Activated naive CD8-positive, alpha-beta T cell treated with anti-CD3 and anti-CD28 coated beads, Interleukin-2, amount 50 U/mL, for 24 hours (primary cell): ENCODE results near the gene SPRED2.

Experiments used
- ATAC-seq: fragments of 150-1000 bp; cut with Tn5 transposase; one replicate; pipeline ENCODE4 v1.10.0; 2021
- DNase-seq: peaks from one replicate; pipeline ENCODE4 v3.0.0; 2021
- H3K27ac Mint-ChIP-seq: one replicate; pipeline ENCODE4 v1.8.0; 2021; ENCODE audit warnings: mild to moderate bottlenecking, mixed read lengths
- H3K27me3 Mint-ChIP-seq: one replicate; pipeline ENCODE4 v1.8.0; 2021; ENCODE audit warnings: mixed read lengths
- H3K36me3 Mint-ChIP-seq: one replicate; pipeline ENCODE4 v1.8.0; 2021; ENCODE audit warnings: low read depth, mixed read lengths
- H3K4me1 Mint-ChIP-seq: one replicate; pipeline ENCODE4 v1.8.0; 2021; ENCODE audit warnings: mixed read lengths
- H3K4me3 Mint-ChIP-seq: one replicate; pipeline ENCODE4 v1.8.0; 2021; ENCODE audit warnings: mild to moderate bottlenecking, moderate library complexity, mixed read lengths
- H3K9me3 Mint-ChIP-seq: one replicate; pipeline ENCODE4 v1.8.0; 2021; ENCODE audit warnings: mixed read lengths

The SPRED2 gene

DNA sequence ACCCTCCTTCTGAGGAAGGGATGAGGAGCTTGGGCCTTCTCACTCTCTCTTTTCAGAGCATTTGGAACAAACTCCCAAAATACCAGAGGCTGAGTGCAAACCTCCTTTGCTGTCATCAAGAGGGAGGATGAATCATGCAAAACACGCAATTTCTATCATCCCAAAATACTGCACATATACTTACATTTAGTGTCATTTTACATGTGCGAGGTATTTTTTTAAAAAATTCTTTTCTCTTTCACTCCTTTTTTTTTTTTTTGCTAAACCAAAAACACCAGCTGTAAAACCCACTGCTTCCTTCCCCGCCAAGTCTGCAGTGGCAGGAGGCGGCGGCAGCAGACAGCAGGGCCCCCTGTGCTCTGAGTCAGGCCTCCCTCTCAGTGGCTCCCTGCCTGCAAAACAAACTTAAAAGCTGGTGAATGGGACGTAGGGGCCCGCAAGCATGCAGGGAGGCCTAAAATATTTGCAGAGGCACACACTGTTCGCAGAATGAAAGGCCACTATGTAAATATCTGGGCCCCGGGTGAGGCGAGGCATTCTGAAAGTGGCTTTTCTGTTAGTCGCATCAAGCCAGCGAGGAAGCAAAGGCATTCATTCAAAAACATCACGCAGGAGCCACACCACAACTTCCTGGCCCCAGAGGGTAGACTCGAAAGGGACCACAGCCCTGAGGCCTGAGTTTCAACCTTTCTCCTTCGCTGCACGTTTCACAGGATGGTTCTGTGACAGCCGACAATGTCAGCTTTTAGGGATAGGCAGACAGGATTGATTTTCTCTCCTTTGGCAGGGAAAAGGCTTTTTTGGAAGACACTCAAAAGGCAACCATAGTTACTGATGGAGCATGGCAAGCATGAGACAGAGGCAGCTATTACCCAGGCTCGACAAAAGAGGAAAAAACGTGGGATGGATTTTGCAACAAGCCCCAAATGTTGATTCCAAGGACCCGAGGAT, 131.4 kb downstream of the SPRED2 start:
- Mint-ChIP-seq H3K36me3 (no peaks in the 10 kb centered on the region), H3K27me3 (peaks cover 28% of the 10 kb centered on the region), H3K4me3 (peak overlapping the region; percentile 75), H3K27ac (peak overlapping the region; percentile 94), H3K9me3 (no peaks in the 10 kb centered on the region), H3K4me1 (peaks cover 56% of the 10 kb centered on the region)
- ATAC-seq, result peak; percentile 95
- peak; percentile 78 for DNase-seq

DNA sequence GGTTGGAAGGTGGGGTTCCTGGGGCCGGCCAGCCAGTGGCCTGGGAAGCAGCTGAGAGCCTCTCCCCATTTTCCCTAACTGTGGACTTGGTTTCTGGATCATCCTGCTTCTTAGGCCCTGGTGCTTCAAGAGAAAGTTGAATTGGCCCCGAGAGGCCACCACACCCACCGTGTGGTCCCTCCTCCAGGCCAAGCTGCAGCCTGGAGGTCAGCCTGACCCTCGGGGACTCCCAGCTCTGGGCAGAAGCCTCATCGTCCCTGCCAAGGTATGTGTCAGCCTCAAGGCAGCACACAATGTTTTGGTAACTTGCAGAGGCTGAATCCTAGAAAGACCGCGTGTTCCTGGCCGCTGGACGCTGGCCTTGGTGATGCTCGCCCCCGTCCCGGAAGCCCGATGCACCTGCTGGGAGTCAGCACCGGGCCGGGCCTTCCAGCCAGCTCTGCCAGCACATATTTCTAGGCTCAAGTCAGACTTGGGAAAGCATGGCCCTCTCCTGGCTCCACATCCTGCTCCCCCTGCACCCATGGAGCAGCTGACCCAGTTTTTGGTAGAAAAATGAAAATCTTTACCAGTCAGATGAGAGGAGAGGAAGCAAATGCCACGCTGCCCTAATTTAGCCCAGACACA, 132.2 kb downstream of the SPRED2 start:
- Mint-ChIP-seq H3K9me3 (no peaks in the 10 kb centered on the region), H3K27me3 (peaks cover 30% of the 10 kb centered on the region), H3K27ac (peak overlapping the region; percentile 94), H3K4me3 (peak overlapping the region; percentile 75), H3K4me1 (peaks cover 56% of the 10 kb centered on the region), H3K36me3 (no peaks in the 10 kb centered on the region)
- no peak for ATAC-seq
- no peak for DNase-seq

GRCh38 chr2:65299246-65299645, 133.2 kb downstream of the SPRED2 start:
- peak overlapping the region; percentile 71 for H3K27ac Mint-ChIP-seq
- H3K9me3 Mint-ChIP-seq, result no peaks in the 10 kb centered on the region
- ATAC-seq (peak; percentile 65), DNase-seq (peak; percentile 77)
- peak overlapping the region; percentile 42 for H3K4me3 Mint-ChIP-seq
- H3K27me3 Mint-ChIP-seq, result peaks cover 38% of the 10 kb centered on the region
- peaks cover 56% of the 10 kb centered on the region for H3K4me1 Mint-ChIP-seq
- H3K36me3 Mint-ChIP-seq, result no peaks in the 10 kb centered on the region

DNA sequence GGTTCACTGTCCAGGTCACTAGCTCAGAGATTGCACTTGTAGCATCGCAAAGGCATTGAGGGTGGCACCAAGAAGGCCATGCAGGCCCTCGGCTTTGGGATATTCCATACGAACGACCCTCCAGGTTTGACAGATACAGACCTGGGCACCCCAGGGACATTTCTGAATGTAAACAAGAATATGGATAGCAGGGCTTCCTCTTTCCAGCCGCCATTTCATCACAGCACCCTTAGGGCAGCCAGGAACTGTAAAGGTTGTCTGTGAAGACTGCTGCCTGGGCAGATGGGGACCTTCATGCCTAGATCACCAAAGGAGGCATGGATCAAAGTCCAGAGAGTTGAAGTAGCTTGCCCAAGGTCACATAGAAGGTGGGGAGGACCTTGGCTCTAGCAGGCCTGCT, 134.3 kb downstream of the SPRED2 start:
- Mint-ChIP-seq H3K4me3 (no peak overlapping the region), H3K27me3 (peaks cover 38% of the 10 kb centered on the region), H3K36me3 (no peaks in the 10 kb centered on the region), H3K4me1 (peaks cover 55% of the 10 kb centered on the region), H3K9me3 (no peaks in the 10 kb centered on the region), H3K27ac (no peak overlapping the region)
- DNase-seq (no peak), ATAC-seq (no peak)

GRCh38 chr2:65297544-65297943, 134.9 kb downstream of the SPRED2 start:
- no peak overlapping the region for H3K27ac Mint-ChIP-seq
- no peaks in the 10 kb centered on the region for H3K9me3 Mint-ChIP-seq
- H3K4me1 Mint-ChIP-seq, result peaks cover 51% of the 10 kb centered on the region
- no peak for ATAC-seq
- no peaks in the 10 kb centered on the region for H3K36me3 Mint-ChIP-seq
- DNase-seq, result no peak
- H3K4me3 Mint-ChIP-seq, result no peak overlapping the region
- peaks cover 35% of the 10 kb centered on the region for H3K27me3 Mint-ChIP-seq

- Mint-ChIP-seq H3K27me3 (peaks cover 29% of the 10 kb centered on the region), H3K36me3 (no peaks in the 10 kb centered on the region), H3K9me3 (no peaks in the 10 kb centered on the region), H3K4me3 (no peak overlapping the region), H3K27ac (no peak overlapping the region), H3K4me1 (peaks cover 45% of the 10 kb centered on the region)
- DNase-seq (no peak), ATAC-seq (no peak)
These were observed 135.4 kb downstream of the SPRED2 start for GRCh38 chr2:65296971-65297370.

DNA sequence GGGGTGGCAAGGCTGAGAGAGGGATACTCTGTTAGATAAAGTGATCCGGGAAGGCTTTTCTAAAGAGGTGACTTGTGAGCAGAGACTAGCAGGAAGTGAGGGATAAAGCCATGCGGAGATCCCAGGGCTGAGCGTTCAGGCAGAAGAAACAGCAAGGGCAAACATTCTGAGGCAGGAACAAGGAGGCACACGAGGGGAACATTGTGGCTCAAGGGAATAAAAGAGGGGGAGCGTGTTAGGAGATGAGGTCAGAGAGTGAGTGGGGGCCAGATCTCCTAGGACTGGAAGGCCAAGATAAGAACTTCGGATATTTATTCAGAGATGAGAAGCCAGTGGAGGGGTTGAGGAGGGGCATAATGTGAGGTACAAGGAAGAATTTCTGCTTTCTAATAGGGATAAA, 137.7 kb downstream of the SPRED2 start:
- Mint-ChIP-seq H3K4me1 (peaks cover 22% of the 10 kb centered on the region), H3K4me3 (no peak overlapping the region), H3K27ac (no peak overlapping the region), H3K9me3 (no peaks in the 10 kb centered on the region), H3K27me3 (peaks cover 30% of the 10 kb centered on the region), H3K36me3 (no peaks in the 10 kb centered on the region)
- DNase-seq (no peak), ATAC-seq (no peak)

- Mint-ChIP-seq H3K4me1 (peaks cover 17% of the 10 kb centered on the region), H3K27ac (no peak overlapping the region), H3K9me3 (no peaks in the 10 kb centered on the region), H3K27me3 (peaks cover 29% of the 10 kb centered on the region), H3K36me3 (no peaks in the 10 kb centered on the region), H3K4me3 (no peak overlapping the region)
- ATAC-seq (no peak), DNase-seq (no peak)
These were observed 138.3 kb downstream of the SPRED2 start for GRCh38 chr2:65294136-65294535.

GRCh38 chr2:65293376-65293775, 139.0 kb downstream of the SPRED2 start:
- H3K4me1 Mint-ChIP-seq, result peaks cover 12% of the 10 kb centered on the region
- DNase-seq (no peak), ATAC-seq (no peak)
- H3K27me3 Mint-ChIP-seq, result peaks cover 29% of the 10 kb centered on the region
- H3K4me3 Mint-ChIP-seq, result no peak overlapping the region
- H3K27ac Mint-ChIP-seq, result no peak overlapping the region
- no peaks in the 10 kb centered on the region for H3K36me3 Mint-ChIP-seq
- no peaks in the 10 kb centered on the region for H3K9me3 Mint-ChIP-seq

GRCh38 chr2:65292461-65293011, 139.9 kb downstream of the SPRED2 start:
- peaks cover 8% of the 10 kb centered on the region for H3K4me1 Mint-ChIP-seq
- ATAC-seq (no peak), DNase-seq (no peak)
- no peaks in the 10 kb centered on the region for H3K9me3 Mint-ChIP-seq
- H3K27ac Mint-ChIP-seq, result no peak overlapping the region
- H3K27me3 Mint-ChIP-seq, result peaks cover 24% of the 10 kb centered on the region
- no peaks in the 10 kb centered on the region for H3K36me3 Mint-ChIP-seq
- H3K4me3 Mint-ChIP-seq, result no peak overlapping the region

DNA sequence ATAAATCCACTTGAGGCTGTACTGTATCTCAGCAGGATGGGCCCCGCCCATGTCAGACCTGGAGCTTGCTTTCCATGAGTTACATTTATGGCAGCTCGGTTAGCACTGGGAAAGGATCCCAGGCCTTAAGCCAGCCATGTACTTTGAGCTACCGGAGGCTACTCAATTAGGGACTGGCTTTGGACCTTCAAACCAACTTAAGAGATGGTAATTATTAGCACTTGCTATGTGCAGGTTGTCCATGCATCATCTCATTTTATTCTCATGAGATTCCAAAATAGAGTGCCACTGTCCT, 140.3 kb downstream of the SPRED2 start:
- DNase-seq, result no peak
- no peaks in the 10 kb centered on the region for H3K9me3 Mint-ChIP-seq
- H3K36me3 Mint-ChIP-seq, result no peaks in the 10 kb centered on the region
- ATAC-seq, result no peak
- H3K27me3 Mint-ChIP-seq, result peaks cover 24% of the 10 kb centered on the region
- H3K27ac Mint-ChIP-seq, result no peak overlapping the region
- no peak overlapping the region for H3K4me3 Mint-ChIP-seq
- H3K4me1 Mint-ChIP-seq, result peaks cover 6% of the 10 kb centered on the region

DNA sequence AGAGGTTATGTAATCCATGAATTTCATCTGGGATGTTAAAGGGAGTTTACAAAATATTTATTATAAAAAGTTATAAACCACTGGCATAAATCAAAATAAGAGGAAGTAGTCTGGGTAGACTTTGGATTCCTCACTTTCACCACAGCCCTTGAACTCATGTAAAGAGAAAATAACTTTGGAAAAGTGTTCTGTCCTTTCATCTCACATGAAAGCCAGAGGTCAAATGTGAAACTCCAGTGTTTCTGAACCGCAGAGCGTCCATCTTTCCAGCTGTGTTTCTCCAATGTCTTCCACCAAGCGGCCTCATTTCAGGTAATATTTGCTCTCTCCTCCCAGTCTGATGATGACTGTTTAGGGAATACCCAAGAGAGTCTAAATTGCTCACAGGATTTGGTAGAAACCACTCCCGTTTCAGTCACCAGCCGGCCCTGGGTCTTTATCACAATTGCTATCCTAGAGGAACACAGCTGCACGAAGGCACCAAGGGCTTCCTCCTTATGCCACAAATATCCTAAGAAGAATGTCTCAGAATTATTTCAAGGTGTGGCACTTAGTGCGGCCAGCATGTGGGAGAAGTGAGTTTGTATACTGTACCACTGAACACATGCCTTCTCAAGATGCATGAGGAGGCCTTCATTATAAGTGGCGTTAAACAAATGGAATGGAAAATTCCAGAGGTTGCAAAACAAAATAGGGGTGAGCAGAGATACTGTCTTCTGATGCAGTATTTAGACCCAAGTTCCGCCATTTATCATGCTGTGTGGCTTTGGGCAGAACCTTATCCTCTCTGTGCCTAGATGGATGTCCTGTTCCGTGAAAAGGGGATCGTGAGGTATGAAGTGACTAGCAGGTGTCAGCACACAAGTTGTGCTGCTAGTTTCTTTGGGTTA, 140.9 kb downstream of the SPRED2 start:
- ATAC-seq, result no peak
- Mint-ChIP-seq H3K9me3 (no peaks in the 10 kb centered on the region), H3K36me3 (no peaks in the 10 kb centered on the region), H3K4me1 (peaks cover 2% of the 10 kb centered on the region), H3K27me3 (peaks cover 20% of the 10 kb centered on the region), H3K4me3 (no peak overlapping the region), H3K27ac (no peak overlapping the region)
- DNase-seq, result no peak

GRCh38 chr2:65287364-65287763, 145.0 kb downstream of the SPRED2 start:
- ATAC-seq (no peak), DNase-seq (no peak)
- Mint-ChIP-seq H3K4me1 (peaks cover 2% of the 10 kb centered on the region), H3K9me3 (no peaks in the 10 kb centered on the region), H3K36me3 (no peaks in the 10 kb centered on the region), H3K27ac (no peak overlapping the region), H3K4me3 (no peak overlapping the region), H3K27me3 (peaks cover 9% of the 10 kb centered on the region)

GRCh38 chr2:65282477-65283053, 149.8 kb downstream of the SPRED2 start:
- Mint-ChIP-seq H3K36me3 (no peaks in the 10 kb centered on the region), H3K4me1 (peaks cover 18% of the 10 kb centered on the region), H3K4me3 (no peak overlapping the region), H3K27ac (no peak overlapping the region), H3K9me3 (no peaks in the 10 kb centered on the region), H3K27me3 (peaks cover 4% of the 10 kb centered on the region)
- no peak for ATAC-seq
- DNase-seq, result no peak
